GM19438 (cell line): ENCODE data around the gene LCOR.
A peak's percentile ranks its signal among the peaks of the same experiment; 100 is the strongest.

ENCODE experiments used
- ATAC-seq: cut with Tn5 transposase; IDR thresholded peaks from one replicate; pipeline ENCODE4 v1.9.1; 2021; ENCODE audit warnings: low read depth; ENCODE audit not compliant: unreplicated experiment

The LCOR gene

GRCh38 chr10:97003804-97004201, 171.7 kb downstream of the LCOR start:
- ATAC-seq, result no peak

- ATAC-seq, result no peak
Observed at GRCh38 chr10:97004591-97004990, 172.5 kb downstream of the LCOR start.

GRCh38 chr10:97005349-97005748, 173.3 kb downstream of the LCOR start:
- ATAC-seq, result no peak

GRCh38 chr10:97006364-97006763, 174.3 kb downstream of the LCOR start:
- ATAC-seq, result no peak

- ATAC-seq, result no peak
Observed at GRCh38 chr10:97007417-97007816, 175.3 kb downstream of the LCOR start.

- no peak for ATAC-seq
Observed at GRCh38 chr10:97010695-97011206, 178.7 kb downstream of the LCOR start.

- no peak for ATAC-seq
Observed at GRCh38 chr10:97011397-97011796, 179.3 kb downstream of the LCOR start.

GRCh38 chr10:97012470-97012869, 180.4 kb downstream of the LCOR start:
- ATAC-seq, result no peak

- ATAC-seq, result no peak
Observed at GRCh38 chr10:97013568-97013967, 181.5 kb downstream of the LCOR start.

GRCh38 chr10:97013983-97014382, 181.9 kb downstream of the LCOR start:
- no peak for ATAC-seq

GRCh38 chr10:97015240-97015639, 183.1 kb downstream of the LCOR start:
- no peak for ATAC-seq

- ATAC-seq, result peak; percentile 87
Observed at GRCh38 chr10:97016728-97017473, 184.8 kb downstream of the LCOR start.

- ATAC-seq, result no peak
Observed at GRCh38 chr10:97017474-97017903, 185.4 kb downstream of the LCOR start.

- ATAC-seq, result no peak
Observed at GRCh38 chr10:97018251-97019212, 186.4 kb downstream of the LCOR start.

- ATAC-seq, result no peak
Observed at GRCh38 chr10:97019213-97019844, 187.2 kb downstream of the LCOR start.

GRCh38 chr10:97020452-97021400, 188.6 kb downstream of the LCOR start:
- ATAC-seq, result no peak

- no peak for ATAC-seq
Observed at GRCh38 chr10:97022616-97023015, 190.5 kb downstream of the LCOR start.

- ATAC-seq, result no peak
Observed at GRCh38 chr10:97023401-97024167, 191.5 kb downstream of the LCOR start.
